GM12874 (cell line): ENCODE results near the gene CCDC127.

Experiments
- CTCF ChIP-seq: IDR thresholded peaks from 2 replicates; pipeline ENCODE4 v1.5.1; 2011; ENCODE audit warnings: low read depth, mild to moderate bottlenecking, control low read depth, low read length, moderate library complexity; ENCODE audit not compliant: insufficient read depth

Gene CCDC127

GRCh38 chr5:174291-174600 lies 43.7 kb downstream of the CCDC127 start:
- TF ChIP-seq CTCF = no peak

GRCh38 chr5:173392-174290 lies 44.3 kb downstream of the CCDC127 start:
- no peak for TF ChIP-seq CTCF

GRCh38 chr5:172841-173251 lies 45.1 kb downstream of the CCDC127 start:
- no peak for TF ChIP-seq CTCF

- TF ChIP-seq CTCF = no peak
Observed at GRCh38 chr5:172421-172820, 45.5 kb downstream of the CCDC127 start.

- TF ChIP-seq CTCF = no peak
Observed at GRCh38 chr5:171801-172331, 46.1 kb downstream of the CCDC127 start.

GRCh38 chr5:170971-171800 lies 46.8 kb downstream of the CCDC127 start:
- no peak for TF ChIP-seq CTCF

- no peak for TF ChIP-seq CTCF
Observed at GRCh38 chr5:169728-170094, 48.2 kb downstream of the CCDC127 start.
